GM19395 (cell line): ENCODE results near the gene SESTD1.
"Not testable (repeated sequence)": the region's sequence is repeated elsewhere in the genome, so short reads cannot be mapped to it uniquely, and the experiment has no call there.

Experiments used
- ATAC-seq: cut with Tn5 transposase; IDR thresholded peaks from one replicate; pipeline ENCODE4 v1.9.1; 2021; ENCODE audit warnings: mild to moderate bottlenecking, moderate library complexity; ENCODE audit not compliant: unreplicated experiment

Gene SESTD1

DNA sequence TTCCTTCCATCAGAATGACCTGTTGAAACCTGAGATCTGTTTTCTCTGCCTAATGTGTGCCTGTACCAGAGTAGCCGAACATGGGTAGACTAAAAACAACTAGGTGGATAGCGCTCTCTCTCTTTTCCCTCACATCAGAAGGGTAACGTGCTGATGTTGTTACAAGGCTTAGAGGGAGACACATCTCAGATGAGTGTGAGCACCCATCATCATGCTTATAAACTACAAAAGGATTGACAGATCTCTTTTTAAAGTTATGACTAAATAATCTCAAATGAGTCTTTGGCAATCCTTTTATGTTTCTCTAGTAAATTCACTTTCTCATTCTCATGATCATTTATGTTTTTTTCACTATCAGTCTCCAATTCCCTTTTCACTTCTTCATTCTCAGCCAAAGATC lies 139.2 kb downstream of the SESTD1 start:
- no peak for ATAC-seq

DNA sequence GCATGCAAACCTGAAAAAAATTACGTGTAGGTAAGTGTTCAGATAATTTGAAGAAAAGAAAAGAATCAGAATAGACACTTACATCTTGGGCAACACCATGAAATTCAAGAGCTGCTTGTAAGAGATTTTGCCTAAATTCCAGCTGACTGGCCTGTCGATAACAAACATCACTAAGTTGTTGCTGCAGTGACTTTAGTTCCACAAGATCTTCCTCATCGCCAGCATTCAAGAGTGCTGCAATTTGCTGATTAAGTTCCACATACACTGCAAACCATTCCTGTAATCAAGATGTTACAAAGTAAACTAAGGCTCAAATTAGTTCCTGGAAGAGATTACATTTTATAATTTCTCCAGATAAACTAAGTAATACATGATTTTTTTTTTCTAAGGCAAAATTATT lies 140.3 kb downstream of the SESTD1 start:
- ATAC-seq: no peak

DNA sequence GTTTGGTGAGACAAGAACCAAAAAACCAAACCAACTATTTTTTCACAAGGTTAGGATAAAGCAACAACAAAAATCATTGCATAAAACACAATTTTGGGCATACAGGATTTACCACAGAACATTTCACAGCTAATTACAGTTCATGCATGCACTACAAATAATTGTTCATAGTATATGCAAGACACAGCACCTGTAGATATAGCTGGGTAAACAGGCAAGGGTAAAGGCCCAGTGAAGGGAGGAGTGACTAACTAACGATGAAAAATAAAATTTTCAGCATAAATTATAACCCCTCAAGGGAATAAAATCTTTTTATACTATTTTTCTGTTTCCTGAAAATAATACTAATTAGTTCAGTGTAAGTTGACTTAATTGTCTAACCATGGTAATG lies 141.4 kb downstream of the SESTD1 start:
- ATAC-seq: no peak

DNA sequence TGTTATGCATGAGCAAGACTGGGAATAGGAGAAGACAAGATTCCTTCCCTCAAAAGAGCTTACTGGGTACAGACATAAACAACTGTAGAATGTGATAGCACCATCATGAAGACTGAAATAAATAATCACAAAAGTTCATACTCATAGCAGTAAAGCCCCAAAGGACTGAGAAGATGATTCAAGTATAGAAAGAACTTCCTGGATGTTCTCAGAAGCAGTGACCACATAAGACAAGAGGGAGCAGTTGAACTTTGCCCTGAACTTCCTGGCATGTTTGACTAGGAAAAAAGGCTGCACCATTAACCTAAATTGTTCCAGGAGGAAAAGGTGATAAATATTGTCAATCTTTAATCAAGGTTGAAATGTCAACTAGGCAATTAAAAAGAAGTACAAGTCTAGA lies 156.9 kb downstream of the SESTD1 start:
- ATAC-seq: peak; percentile 50

DNA sequence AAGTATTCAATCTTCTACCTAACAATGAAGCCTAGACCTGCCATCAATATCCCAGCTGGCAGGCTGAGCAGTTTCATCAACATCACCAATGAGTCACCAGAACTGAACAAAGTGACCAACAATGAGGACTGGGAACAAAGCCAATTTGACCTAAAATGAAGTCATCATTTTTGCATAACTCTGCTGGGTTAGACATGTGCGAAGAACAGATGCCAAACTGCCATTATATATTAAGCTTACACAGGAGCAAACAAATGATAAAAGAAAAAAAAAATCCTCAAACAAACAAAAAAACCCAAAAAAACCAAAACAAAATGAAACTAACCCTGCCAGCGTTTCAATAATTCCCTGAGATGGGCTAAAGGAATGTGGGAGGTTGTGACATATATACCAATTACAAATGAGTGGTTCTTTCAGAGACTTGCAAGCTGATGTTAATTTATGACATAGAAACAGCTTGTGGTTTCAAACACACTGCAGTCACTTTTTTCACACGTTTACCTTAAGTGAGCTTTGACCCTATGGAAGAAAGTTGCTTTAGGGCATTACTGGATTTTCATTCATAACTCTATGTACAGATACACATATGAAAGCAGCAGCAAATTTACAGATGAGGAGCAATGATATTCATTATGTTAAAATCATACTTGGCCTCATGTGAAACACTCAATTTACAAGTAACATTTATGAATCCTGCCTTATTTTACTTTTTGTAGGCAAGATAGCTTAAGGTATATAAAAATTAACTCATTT lies 157.8 kb downstream of the SESTD1 start:
- ATAC-seq: peak; percentile 78

DNA sequence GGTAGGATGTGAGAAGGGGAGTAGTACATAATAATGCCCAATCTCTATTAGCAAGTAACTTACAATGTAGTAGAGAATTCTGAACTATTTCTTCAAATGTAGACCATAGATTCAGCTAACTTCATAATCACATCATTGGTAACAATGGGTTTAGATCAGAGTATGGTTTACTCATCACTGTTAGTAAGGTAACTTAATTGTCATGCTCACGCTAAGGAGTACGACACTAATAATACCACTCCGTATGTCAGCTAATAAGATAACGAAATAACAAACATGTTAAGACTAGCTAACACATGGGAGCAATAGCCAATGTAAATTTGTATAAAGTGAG lies 158.3 kb downstream of the SESTD1 start:
- ATAC-seq: no peak

DNA sequence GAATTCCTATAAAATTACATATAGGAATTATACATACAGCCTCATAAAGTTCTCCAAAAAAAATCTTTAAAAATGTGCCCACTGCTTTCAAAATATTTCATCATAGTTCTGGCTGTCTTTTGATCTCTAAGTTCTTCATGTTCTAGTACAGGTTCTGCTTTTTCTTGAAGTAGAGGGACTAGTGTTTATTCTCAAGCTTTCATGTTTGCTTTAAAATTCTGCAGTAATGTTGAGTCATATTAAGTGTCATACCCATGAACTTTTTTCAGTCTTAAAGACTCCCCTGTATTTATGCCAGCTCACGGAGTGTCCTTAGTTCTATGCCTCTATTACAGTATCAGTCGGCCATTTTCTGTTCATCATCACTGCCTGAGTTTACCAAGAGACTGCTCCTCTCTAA lies 159.9 kb downstream of the SESTD1 start:
- ATAC-seq: no peak

DNA sequence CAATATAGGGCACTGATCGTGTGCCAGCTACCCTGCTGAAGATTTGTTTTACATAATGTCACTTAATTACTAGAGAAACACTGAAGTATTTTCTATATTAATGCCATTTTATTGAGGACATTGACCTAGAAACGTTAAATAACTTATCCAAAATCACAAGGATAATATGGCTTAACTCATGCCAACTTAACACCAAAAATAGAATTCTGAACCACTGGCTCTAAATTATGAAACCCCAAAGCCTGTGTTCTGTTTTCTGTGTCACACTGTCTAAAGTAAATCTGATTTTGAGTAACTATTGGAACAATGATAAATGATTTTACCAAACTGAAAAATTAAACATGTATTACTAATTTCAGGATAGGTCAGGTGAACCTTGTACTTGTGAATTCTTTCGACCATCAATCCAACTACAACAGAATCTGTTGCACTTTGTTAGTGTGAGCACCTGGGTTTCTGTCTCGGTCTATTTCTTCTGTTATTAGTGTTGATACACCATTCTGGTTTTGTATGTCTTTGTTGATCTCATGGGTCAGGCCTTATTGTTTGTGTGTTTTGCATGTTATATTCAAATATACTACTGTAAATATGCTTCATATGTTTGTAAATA lies 166.4 kb downstream of the SESTD1 start:
- no peak for ATAC-seq

DNA sequence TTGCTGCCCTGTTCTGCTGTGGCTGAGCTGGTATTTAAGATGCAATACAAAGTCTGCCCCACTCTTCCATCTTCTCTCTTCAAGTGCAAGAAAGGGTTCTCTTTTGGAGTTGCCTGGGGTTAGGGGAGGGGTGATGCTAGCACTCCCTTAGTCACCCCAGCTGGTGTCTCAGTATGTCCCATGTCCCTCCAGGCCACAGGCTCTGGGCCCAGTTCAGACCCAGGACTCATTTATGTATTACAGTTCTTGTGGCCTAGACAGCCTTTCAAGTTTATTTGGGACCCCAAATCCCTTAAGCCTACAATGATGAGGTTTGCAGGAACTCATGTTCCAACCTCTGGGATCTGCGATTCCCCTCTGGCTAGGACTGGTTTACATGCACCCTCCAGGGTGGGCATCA lies 167.5 kb downstream of the SESTD1 start:
- ATAC-seq: no peak

DNA sequence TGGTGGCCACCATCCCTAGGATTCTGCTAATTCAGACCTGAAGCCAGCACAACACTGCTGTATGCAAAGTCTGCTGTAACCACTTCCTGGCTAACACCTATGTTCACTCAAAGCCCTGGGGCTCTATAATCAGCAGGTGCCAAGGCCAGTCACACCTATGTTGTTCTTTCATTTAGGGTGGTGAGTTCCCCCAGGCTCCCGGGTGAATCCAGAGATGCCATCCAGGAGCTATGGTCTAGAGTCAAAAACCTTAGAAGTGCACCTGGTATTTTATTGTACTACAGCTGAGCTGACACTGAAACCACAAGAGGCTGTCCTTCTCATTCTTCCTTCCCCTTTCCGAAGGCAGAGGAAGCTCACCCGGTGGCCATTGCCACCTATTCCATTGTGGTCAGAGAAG lies 168.5 kb downstream of the SESTD1 start:
- ATAC-seq: peak; percentile 96

DNA sequence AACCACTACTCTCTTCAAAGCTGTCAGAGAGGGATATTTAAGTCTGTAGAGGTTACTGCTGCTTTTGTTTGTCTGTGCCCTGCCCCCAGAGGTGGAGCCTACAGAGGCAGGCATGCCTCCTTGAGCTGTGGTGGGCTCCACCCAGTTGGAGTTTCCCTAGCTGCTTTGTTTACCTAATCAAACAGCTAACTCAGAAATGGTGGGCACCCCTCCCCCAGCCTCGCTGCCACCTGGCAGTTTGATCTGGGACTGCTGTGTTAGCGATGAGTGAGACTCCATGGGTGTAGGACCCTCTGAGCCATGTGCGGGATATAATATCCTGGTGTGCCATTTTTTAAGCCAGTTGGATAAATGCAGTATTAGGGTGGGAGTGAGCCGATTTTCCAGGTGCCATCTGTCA lies 171.7 kb downstream of the SESTD1 start:
- not testable (repeated sequence) for ATAC-seq

DNA sequence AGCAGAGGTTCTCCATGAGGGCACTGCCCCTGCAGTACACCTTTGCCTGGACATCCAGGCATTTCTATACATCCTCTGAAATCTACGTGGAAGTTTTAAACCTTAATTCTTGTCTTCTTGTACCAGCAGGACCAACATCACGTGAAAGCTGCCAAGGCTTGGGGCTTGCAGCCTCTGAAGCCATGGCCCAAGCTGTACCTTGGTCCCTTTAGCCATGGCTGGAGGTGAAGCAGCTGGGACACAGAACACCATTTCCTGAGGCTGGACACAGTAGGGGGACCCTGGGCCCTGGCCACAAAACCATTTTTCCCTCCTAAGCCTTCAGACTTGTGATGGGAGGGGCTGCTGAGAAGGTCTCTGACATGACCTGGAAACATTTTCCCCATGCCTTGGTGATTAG lies 181.9 kb downstream of the SESTD1 start:
- ATAC-seq: no peak

DNA sequence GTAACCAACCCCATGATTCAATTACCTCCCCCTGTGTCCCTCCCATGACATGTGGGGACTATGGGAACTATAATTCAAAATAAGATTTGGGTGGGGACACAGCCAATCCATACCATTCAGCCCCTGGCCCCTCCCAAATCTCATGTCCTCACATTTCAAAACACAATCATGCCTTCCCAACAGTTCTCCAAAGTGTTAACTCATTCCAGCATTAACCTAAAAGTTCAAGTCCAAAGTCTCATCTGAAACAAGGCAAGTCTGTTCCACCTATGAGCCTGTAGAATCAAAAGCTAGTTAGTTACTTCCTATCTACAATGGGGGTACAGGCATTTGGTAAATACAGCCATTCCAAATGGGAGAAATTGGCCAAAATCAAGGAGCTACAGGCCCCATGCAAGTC lies 182.7 kb downstream of the SESTD1 start:
- no peak for ATAC-seq

DNA sequence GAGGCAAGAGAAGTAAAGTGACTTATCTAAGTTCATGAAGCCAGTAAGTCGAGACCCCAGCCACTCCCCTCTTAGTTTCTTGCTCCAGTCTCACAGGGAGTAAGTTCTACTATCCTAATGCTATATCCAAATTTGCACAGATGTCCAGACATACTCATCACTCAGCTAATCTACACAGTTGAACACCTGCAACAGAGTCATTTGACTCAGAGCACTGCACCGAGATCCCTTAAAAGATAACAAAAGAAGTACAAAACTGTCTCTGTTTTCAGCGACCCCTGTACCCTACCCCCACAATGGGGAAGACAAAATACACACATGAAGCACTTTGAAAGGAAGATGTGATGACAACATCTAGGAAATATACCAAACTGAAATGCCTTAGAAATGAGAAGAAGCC lies 192.1 kb downstream of the SESTD1 start:
- no peak for ATAC-seq

DNA sequence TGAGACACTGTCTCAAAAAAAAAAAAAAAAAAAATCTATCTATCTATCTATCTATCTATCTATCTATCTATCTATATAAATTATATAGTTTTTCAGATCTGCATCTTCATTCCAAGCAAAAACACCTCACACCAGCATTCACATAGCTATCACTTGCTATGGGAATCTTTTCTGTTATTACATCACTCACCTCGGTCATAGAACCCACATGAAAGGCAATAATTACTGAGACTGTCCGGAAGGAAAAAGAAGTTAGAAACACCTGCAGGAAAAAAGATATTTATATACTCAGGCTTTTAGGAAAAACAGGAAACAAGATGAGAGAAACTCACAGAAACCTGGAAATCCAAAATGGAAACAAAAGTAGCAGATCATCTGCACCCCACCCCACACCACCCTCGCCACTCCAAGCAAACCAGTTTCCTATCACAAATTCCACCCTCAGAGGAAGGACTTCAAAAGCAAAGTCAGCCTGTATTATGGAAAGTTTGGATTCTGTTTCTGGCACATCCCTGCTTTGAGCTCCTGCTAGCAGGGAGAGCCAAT lies 192.7 kb downstream of the SESTD1 start:
- ATAC-seq: no peak

DNA sequence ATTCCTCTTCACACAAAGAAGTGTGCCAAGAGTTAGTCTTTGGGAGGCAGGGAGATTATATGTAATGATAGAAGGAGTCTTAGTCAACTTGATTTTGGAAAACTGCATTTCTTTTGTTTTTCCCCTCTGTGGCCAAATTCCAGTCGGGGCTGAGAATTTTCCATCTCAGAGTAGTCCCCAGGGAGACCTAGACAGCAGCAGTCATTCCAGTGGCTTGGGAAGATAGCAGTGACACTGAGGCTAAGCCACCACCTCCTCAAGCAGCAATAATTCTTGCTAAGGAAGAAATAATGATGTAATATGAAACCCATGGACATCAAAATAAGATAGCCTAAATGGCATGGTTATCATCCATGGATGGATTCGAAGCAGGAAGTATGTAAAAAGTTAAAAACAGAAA lies 193.7 kb downstream of the SESTD1 start:
- ATAC-seq: no peak

DNA sequence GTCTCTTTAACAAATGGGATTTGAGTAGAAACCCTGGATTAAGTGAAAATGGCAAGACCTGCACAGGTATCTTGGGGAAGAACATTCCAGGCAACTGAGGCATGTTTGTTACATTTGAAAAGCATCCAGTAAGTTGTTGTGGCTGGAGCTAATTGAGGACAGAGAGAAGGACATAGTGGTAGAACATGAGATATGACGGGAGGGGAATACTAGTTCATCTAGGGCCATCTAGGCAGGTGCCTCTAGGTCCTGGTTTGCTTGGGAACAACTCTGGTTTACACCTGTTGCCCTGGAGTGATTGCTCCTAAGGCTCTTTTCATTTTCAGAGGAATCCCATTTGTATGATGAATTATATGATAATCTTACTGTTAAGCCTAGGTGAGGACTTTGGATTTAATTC lies 194.9 kb downstream of the SESTD1 start:
- no peak for ATAC-seq

DNA sequence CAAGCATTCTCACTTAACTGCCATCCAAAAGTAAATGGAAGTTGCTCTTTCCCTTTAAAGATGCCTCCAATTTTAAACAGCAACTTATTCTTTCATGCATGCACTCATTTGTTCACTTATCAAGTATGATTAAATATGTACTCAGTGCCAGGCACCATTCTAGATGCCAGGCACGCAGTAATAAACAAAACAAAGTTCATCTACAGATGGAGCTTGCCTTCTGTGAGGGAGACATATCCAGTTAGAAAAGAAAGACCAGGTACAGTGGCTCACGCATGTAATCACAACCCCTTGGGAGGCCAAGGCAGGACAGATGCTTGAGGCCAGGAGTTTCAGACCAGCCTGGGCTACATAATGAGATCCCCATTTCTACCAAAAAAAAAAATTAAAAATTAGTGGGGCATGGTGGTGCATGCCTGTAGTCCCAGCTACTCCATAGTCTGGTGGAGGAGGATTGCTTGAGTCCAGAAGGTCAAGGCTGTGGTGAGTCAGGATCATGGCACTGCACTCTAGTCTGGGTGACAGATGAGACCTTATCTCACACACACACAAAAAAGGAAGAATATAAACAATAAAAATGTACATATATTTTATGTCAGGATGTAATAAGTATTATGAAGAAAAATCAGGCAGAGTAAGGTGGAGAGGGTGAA lies 195.5 kb downstream of the SESTD1 start:
- no peak for ATAC-seq

DNA sequence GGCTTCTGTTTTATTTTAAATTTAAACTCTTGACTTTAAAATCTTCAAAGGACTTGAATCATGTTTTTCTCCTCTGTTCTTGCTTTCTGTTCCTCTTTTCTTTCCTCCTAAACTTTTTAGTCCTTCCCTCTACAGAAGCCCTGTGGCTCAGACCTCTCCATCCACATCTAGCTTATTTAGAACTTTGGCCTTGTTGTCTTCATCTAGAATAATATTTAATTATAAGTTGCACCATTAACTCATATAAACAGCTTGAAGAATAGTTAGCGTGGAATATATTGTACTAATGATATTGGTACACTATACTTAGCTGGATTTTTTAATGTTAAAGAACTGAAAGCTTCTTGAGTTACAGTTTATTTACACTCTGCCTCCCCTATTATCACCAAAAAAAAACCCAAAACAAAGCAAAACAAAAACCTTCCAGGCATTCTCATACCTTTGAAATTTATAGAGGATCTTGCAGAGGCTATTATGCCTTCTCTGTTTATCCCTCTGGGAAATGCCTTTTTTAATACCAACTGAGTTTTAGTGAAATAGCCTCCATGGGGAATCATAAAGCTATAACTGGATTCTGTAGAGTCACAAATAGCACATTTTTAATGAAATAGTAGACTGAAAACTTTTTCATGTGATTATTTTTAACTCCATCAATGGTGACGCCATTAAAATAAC lies 205.5 kb downstream of the SESTD1 start:
- peak; percentile 94 for ATAC-seq

DNA sequence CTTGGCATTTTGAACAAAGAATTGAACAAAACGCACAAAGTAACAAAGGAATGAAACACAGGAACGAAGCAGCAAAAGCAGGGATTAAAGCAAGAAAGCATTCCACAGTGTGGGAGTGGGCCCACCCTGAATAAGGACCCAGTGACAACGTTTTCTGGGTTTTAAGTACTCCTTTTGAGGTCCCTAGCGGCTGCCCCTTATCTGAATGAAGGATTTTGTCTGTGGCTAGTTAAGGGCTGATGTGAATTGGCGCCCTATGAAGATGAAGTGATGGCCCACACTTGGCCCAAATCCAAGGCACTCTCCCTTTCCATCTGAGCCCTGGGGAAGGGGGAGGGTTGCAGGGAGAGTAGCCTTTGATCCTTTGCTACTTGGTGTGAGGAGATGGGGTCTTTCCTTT lies 206.9 kb downstream of the SESTD1 start:
- ATAC-seq: no peak

DNA sequence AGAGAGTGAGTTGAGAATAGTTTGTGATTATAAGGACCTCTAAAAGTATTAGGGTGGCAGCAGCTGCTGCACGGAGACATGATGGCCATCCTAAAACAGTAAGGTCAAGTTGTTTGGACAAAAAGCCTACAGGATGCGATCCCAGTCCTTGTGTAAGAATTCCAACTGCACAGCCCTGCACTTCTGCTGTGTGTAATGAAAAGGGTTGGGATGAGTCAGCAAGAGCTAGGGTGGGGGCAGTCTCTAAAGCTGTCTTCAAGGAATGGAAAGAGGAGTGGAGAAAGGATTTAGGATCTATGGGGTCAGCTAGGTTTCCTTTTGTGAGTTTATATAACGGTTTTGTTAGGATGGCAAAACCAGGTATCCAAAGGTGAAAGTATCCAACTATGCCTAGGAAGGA lies 211.1 kb downstream of the SESTD1 start:
- ATAC-seq: not testable (repeated sequence)
